DMS153 treated with DMSO at 0.1 percent for 48 hours (cell line): ENCODE results near the gene YWHAB.

Source experiments
- DNase-seq: peaks from one replicate; lab custom pipeline; 2025; ENCODE audit not compliant: unreplicated experiment; lab: John Stamatoyannopoulos, UW

Gene YWHAB

GRCh38 chr20:44911264-44911921, 25.9 kb downstream of the YWHAB start:
- DNase-seq = no peak

- no peak for DNase-seq
These were observed 26.7 kb downstream of the YWHAB start for GRCh38 chr20:44912189-44912588.

GRCh38 chr20:44914924-44915323, 29.4 kb downstream of the YWHAB start:
- DNase-seq = no peak

GRCh38 chr20:44916586-44916985, 31.1 kb downstream of the YWHAB start:
- DNase-seq = no peak

GRCh38 chr20:44917399-44917798, 31.9 kb downstream of the YWHAB start:
- DNase-seq = no peak

GRCh38 chr20:44918342-44918741, 32.8 kb downstream of the YWHAB start:
- no peak for DNase-seq

- no peak for DNase-seq
These were observed 33.3 kb downstream of the YWHAB start for GRCh38 chr20:44918761-44919160.

GRCh38 chr20:44921447-44921846, 35.9 kb downstream of the YWHAB start:
- no peak for DNase-seq

GRCh38 chr20:44924541-44924940, 39.0 kb downstream of the YWHAB start:
- no peak for DNase-seq

- DNase-seq = no peak
These were observed 43.1 kb downstream of the YWHAB start for GRCh38 chr20:44928595-44928994.

- no peak for DNase-seq
These were observed 45.1 kb downstream of the YWHAB start for GRCh38 chr20:44930517-44931168.

GRCh38 chr20:44931911-44932310, 46.4 kb downstream of the YWHAB start:
- DNase-seq = no peak

- DNase-seq = no peak
These were observed 47.4 kb downstream of the YWHAB start for GRCh38 chr20:44932916-44933315.

- no peak for DNase-seq
These were observed 51.0 kb downstream of the YWHAB start for GRCh38 chr20:44936510-44936909.

GRCh38 chr20:44938637-44939036, 53.1 kb downstream of the YWHAB start:
- DNase-seq = no peak

- DNase-seq = no peak
These were observed 55.7 kb downstream of the YWHAB start for GRCh38 chr20:44941120-44941691.

- no peak for DNase-seq
These were observed 56.9 kb downstream of the YWHAB start for GRCh38 chr20:44942264-44942973.

GRCh38 chr20:44943828-44944227, 58.3 kb downstream of the YWHAB start:
- DNase-seq = no peak

- DNase-seq = no peak
These were observed 59.8 kb downstream of the YWHAB start for GRCh38 chr20:44945261-44945660.

GRCh38 chr20:44946271-44946852, 60.9 kb downstream of the YWHAB start:
- DNase-seq = no peak

GRCh38 chr20:44948107-44948506, 62.6 kb downstream of the YWHAB start:
- no peak for DNase-seq

- DNase-seq = no peak
These were observed 63.0 kb downstream of the YWHAB start for GRCh38 chr20:44948513-44948912.
